GM18858 (cell line): ENCODE measurements around the gene ARRDC1.
"Not testable (repeated sequence)": the region's sequence is repeated elsewhere in the genome, so short reads cannot be mapped to it uniquely, and the experiment has no call there.

ENCODE experiments used
- ATAC-seq: cut with Tn5 transposase; IDR thresholded peaks from one replicate; pipeline ENCODE4 v1.9.1; 2021; ENCODE audit not compliant: unreplicated experiment

The ARRDC1 gene

DNA sequence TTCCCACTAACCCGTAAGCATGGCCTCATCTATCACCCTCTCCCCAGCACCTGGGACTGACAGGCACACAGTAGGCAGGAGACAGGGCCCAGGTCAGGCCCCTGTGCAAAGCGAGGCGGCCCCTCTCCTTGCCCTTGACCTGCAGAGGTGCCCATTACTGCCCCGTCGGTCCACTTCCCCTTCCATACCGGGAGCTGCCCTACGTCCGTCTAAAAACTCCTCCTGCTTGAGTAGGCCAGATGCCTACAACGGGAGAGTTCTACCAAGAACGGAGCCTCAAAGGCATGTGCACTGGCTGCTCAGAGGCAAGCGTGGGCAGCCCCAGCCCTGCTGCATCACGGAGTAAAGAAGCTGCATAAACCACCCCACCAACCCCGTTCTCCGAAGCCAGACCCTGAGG lies 22.1 kb upstream of the ARRDC1 start:
- no peak for ATAC-seq

DNA sequence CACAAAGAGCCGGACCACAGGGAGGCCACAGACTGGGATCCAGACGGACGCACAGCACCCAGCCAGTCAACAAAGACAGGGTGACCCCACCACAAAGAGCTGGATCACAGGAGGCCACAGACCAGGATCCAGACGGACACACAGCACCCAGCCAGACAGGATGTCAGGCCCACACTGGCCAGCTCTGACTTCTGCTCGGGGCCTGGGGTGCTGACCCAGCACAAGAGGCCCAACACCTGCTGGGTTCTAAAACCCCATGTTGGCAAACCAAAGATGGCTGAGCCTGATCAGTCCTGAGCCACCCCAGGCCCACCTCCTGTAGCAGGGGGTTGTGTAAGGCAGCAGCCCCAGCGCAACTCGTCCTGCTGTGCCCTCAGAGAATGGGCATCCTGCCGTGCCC lies 21.5 kb upstream of the ARRDC1 start:
- ATAC-seq, result no peak

DNA sequence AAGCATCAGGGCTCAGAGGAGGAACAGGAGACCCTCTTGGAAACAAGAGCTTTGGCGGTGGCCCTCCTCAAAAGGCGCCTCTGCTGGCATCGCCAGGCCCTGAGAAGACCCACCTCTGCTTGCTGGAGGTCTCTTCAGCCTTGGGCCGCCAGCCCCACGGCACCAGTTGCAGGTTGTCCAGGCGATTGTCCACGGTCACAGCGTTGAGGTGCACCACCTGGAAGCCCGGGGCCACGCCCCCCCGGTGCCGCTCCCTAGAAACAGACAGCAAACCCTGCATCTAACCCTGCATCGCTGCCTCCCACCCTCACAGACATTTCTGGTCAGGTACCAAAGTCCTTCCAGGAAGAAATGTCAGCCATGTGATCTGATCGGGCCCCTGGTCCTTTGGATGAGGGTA lies 18.6 kb upstream of the ARRDC1 start:
- ATAC-seq, result no peak

DNA sequence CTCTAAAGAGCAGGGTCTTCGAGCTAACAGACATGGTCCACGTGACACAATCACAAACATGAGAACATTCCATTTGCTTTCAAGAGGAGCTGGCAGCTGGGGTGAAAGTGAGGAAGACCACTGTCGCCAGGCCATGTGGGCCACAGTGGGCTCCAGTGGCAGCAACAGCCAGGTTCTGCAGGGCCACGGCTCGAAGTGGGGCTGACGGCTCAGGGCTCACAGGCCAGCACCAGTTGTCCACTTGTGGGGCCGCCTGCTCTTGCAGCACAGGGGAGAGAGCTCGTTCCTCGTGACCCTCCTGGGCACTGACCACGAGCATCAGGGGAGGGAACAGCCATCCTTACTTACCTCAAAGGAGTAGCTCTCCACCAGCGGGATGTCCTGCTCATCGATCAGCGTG lies 17.2 kb upstream of the ARRDC1 start:
- ATAC-seq, result no peak

DNA sequence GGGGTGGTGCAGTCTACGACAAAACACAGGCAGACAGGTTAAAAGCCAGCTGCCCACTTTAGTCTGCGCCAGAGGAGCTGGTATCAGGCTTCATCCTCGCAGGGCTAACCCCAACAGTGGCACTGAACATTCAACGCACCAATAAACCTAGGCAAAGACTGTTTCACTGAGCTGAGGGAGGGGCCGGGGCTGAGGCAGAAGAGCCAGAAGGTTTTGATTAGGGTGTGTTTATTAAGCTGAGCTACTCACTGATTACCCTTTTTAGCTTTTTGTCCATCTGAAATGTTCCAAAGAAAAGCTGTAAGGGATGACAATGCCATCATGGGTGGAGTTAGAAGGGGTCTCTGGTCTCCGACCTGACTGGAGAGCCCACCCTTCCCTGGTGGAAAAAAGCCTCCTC lies 16.6 kb upstream of the ARRDC1 start:
- no peak for ATAC-seq

DNA sequence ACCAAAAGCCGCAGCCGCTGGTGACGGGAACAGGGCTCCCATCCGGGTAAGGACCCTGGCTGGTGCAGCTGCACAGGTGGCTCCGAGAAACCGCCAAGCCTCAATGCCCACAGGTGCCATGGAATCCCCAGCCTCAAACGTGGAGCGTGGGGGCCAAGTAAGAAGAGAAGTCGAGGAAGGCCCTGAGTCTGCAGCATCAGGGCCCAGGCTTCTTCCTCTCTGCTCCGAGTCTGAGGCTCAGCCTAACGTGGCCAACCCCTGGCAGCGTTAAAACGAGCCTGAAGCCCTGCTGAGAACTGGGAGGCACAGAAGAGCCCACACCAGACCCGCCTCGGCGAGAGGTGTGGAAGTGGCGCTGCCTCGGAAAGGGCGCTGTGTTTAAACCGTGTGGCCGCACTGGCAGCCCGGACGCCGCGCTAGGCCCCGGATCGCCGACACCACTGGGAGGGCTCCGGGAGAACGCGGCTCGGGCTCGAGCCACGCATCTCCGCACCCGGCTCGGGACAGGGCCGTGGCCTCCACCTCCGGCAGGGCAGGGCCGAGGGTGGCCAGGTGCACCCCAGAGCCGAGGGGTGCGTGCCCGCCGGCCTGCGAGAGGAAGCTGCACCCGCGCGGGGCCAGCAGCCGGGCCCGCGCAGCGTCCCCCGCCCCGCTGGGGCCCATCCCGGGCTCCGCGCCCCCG lies 15.9 kb upstream of the ARRDC1 start:
- peak; percentile 3 for ATAC-seq

DNA sequence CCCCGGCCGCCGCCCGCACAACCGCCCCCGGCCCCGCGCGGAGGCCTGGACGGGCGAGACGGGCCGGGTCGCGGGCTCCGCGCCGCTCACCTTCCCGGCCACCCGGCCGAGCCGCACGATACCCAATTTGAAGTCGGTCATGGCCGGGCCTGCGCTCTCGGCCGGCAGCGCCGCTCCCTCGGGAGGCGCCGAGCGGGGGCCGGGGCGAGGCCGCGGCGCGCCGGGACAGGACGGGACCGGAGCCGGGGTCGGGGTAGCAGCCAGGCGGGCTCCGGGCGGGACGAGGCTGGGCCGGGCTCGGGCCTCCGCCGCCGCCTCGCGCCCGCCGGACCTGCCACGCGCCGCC lies 15.4 kb upstream of the ARRDC1 start:
- peak; percentile 16 for ATAC-seq

DNA sequence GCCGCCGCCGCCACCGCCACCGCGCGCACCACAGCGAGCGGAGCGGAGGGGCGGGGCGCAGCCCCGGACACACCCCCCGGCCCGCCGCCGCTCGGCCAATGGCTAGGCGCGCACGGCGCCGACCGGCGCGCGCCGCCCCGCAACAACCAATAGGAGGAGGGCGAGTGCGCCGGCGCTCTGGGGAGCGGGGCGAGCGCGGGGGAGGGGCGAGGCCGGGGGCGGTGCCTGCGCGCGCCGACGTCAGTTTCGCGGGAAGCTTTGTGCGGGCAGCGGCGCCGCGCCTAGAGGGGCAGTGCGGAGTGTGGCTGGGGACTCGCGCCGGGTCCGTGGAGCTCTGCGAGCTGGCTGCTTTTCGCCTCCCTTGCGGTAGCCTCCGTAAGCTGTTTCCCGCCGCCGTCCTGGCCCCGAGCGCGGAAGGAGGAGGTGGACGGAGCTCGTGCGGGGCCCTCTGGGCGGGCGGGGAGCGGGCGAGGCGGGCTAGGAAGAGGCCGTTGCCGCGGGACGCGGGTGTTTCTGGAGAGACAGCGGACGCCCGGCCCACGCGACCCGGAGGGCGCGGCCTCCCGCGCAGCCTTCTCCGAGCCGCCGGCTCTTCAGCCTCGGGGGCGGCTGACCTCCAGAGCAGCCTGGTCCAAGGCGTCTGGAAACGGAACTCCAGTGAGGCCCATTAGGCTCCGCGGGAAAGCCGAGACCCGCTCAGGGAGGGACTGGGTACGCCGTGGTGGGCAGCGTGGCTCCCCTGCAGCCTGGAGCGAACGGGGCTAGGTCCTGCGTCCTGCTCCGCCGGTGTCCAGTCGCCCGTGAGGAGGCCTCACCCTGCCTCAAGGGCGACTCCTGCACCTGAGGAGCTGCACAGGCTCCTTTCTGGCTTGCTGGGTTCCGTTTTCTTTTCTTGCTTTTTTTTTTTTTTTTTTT lies 14.8 kb upstream of the ARRDC1 start, which contains the start of gene ZMYND19:
ZMYND19 (minus strand) TSS at position 44 of the 915 bp plus-strand sequence. CDS start 249 bp downstream, outside the sequence.
- ATAC-seq, result peak; percentile 71

DNA sequence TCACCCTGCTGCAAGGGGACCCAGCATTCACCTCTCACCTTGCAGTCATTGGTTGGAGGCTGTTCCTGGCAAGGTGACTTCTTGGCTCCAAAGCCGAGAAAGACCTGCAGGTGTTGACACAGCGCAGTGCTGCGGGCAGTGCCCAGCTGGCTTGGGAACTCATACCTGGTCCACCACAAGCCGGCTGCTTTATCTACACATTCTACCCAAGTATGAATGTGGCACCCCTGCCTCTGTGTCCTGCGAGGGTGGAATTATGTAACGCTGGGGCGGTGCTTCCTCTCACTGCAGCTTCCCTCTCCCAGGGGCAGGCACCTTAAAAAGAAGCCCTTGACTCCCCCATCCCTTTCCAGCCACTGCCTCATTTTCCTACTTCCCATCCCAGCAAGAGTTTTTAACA lies 12.7 kb upstream of the ARRDC1 start:
- no peak for ATAC-seq

DNA sequence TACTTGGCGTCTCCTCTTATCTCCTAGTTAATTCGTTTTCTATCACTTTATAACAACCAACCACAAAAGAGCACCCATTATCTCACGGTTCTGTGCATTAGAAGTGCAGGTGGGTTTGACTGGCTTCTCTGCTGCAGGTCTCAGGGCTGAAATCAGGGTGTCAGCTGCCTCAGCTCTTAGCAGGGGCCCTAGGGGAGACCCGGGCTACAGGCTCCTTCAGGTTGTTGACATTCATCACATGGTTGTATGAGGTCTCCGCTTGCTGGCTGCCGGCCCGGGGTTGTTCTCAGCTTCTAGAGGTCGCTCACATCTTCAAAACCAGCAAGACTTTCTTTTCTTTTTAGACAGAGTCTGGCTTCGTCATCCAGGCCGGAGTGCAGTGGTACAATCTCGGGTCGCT lies 12.3 kb upstream of the ARRDC1 start:
- ATAC-seq, result no peak

DNA sequence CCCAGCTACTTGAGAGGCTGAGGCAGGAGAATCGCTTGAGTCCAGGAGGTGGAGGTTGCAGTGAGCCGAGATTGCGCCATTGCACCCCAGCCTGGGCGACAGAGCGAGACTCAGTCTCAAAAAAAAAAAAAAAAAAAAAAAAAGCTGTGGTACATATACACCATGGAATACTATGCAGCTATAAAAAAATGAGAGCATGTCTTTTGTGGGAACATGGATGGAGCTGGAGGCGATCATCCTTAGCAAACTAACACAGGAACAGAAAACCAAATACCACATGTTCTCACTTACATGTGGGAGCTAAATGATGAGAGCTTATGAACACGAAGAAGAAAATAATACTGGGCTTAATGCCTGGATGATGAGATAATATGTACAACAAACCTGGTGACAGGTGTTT lies 8.9 kb upstream of the ARRDC1 start:
- not testable (repeated sequence) for ATAC-seq

DNA sequence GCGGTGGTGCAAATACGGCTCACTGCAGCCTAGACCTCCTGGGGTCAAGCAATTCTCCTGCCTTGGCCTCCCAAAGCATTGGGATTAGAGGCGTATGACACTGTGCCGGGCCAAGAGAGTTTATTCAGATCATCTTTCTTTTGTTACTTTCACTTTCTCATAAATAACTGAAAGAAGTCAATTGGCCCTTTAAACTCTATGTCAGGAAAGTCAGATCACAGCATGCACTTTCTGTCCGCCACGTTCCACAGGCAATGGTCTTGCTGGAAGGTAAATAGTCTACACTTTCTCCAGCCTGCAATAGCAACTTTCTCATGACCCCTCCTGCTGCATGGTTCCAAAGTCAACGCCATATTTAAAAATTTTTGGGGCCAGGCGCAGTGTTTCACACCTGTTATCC lies 6.5 kb upstream of the ARRDC1 start:
- ATAC-seq, result no peak

DNA sequence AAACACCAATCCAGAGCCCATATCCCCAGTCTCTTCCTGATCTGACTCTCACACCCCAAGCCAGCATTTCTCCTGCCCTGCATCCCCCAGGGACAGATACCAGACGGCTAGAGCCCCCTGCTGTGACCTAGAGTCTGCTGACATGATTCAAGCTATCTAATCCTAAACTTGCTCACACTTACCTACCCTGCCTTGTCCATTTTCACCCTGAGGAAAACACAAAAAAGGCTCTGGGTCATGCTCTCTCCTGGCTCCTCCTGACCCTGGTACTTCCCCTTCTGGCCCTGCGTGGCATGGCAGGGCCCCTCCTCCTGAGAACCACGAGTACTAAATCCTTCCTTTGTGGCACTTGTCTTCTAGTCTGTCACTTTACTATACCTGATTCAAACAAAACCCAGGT lies 2.8 kb upstream of the ARRDC1 start:
- ATAC-seq, result no peak

DNA sequence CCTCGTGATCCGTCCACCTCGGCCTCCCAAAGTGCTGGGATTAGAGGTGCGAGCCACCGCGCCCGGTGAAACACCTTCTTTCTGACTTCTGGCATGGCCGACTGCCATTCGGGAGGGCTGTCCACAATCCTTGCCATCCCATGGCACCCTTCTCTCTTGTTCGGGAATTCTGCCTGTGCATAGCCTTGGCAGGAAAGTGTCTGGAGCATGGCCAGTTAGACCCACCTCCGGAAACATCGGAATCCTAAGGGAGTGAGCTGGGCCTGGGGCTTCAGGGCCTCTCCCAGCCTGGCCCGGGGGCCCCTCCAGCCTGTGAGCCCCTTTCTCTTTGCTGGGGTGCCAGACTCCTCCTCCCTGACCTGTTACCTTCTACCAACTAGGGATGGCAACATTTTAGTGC lies 1.6 kb upstream of the ARRDC1 start:
- no peak for ATAC-seq

DNA sequence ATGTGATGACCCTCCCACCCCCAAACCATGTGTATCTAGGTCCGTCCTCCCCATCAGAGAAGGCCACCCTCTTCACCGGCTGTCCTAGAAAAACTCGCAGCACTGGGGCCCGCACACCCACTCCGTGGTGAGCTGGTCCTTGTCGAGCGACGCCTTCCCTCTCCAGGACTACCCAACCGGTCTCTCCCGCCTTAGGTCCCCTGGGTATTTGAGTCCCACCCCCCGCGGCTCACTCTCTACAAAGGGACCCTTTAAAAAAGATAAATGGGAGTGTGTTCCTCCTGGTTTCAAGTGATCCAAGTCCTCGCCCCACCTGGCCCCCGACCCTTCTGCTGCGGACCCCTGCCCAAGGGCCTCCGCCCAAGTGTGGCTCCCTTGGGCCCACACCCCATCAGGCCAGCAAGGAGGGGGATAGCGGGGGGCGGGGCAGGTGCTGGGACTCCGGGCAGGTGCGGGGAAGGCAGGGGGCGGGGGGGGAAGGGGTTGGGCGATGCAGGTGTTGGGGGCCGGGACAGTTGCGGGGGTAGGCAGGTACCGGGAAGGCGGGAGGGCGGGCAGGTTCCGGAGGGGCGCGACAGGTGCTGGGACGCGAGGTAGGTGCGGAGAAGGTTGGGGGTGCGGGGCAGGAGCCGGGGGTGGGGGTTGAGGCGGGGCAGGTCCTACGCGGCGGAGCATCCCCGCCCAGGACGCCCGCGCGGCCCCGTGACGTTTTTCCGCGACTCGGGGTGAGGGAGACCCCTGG lies 970 bp upstream of the ARRDC1 start:
- no peak for ATAC-seq

DNA sequence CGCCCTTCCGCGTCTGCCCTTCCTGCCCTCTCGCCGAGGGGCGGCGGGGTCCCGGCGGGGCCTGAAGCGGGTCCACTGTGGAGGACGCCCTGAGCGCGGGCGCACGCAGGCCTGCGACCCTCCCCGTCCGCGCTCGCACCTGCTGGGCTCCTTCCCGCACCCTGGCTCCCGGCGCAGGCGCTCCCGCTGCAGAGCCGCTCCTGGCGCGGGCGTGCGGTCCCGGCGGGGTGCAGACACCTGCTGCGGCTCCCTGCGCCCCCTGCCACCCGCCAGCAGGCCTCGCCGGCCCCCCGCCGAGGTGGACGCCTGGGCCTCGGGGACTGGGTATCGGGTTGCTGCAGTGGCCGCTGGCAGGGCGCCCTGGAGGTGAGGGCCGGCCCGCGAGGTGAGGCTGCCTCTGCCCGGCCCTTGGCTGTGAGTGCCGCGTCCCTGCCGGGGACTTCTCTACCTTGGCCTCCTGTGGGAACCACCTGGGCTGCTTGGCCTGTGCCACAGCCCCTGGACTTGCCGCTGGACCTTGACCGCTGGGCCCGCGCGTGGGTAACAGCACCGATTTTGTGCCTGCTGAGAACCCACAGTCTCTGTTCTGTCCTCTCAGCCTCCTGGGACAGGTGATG lies 627 bp downstream of the ARRDC1 start:
- no peak for ATAC-seq

DNA sequence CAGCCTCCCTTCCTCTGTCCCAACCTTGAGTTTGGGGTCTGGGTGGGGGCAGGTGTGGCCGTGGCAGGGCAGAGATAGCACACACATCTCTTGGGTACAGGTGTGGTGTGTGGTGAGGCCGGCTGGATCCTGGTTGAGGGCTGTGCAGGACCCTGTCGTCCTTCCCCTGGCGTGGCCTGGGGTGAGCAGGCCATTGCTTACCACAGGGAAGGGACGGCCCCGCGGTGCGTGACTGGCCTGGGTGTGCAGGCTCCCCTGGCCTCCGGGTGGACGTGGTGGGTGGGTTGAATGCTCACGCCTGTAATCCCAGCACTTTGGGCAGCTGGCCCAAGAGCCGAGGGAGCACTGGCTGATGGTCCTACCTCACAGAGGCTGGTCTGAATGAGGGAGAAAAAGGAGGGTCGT lies 1.2 kb downstream of the ARRDC1 start:
- ATAC-seq, result no peak

DNA sequence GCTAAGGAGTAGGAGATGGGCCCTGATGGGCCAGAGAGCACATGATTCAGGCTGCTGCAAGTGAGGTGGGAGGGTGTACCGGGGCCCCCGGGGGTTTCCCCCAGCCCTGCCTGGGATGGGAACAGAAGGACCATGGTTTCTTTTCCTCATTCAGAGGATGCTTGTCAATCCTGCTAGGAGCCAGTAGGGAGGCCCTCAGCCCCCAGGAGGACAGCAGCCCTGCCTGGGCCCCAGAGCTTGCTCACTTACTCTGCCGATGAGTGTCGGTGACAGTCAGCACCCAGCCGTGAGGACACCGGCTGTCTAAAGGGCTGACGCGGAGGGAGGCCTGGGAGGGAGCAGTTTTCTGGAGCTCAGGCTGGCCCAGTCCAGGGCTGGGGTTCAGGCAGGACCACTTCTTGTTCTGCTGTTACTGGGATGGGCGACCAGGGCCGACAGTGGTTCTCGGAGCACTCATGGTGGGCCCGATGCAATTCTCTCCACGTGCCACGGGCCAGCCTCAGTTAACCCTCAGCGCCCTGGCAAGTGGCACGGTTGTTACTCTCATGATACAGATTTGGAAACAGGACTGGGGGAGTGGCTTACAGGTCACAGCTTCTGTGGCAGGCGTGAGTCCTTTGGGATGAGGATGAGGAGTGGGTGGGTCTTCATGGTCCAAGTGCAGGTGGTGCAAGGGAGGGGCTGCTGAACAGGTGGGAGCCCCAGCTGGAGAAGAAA lies 1.8 kb downstream of the ARRDC1 start:
- no peak for ATAC-seq

DNA sequence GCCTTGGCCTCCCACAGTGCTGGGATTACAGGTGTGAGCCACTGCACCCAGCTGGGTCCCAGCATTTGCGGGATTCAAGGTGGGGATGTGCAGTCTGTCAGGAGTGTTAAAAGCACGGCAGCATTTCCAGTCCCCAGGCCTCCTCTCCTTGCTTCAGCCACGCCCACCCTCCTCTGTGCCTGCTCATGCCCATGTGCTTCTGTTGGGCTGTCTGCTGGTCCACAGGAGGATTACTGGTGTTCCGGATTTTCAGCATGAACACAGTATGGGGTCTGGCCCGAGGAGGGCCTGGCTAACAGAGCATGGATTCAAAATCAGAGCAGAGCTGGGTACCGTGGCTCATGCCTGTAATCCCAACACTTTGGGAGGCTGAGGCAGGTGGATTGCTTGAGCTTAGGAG lies 5.5 kb downstream of the ARRDC1 start:
- no peak for ATAC-seq
